CD8-positive, alpha-beta memory T cell (primary cell): ENCODE results near the gene TGM2. TPM values are rescaled to one million over a fixed set of nuclear protein-coding genes. Genes with fewer than 3 reads are reported as not detected.

Experiments
- CTCF ChIA-PET: fragments of 350-600 bp; sonication (Branson Sonifier 250); formaldehyde crosslinking; loops from one replicate; lab custom pipeline; 2021; ENCODE audit warnings: antibody characterized with exemption; lab: Charles Lee
- POLR2A ChIA-PET: fragments of 350-600 bp; sonication (Branson Sonifier 250); formaldehyde crosslinking; loops from one replicate; lab custom pipeline; 2021; ENCODE audit warnings: antibody characterized with exemption; lab: Charles Lee
- DNase-seq, 5 donors: peaks; one replicate each; pipeline versions ENCODE4 v3.0.0 to v3.0.0-alpha.2; 2020 to 2022; ENCODE audit warnings: mixed read lengths in 1 of 5
- H3K27ac ChIP-seq: one replicate; pipeline ENCODE4 v1.7.0; 2013; ENCODE audit warnings: low read depth, mild to moderate bottlenecking, low read length, moderate library complexity
- H3K27me3 ChIP-seq: 2 replicates; pipeline ENCODE4 v1.7.0; 2013; ENCODE audit warnings: low read length, mild to moderate bottlenecking; ENCODE audit not compliant: insufficient read depth, poor library complexity, severe bottlenecking
- H3K36me3 ChIP-seq: 2 replicates; pipeline ENCODE4 v1.7.0; 2013; ENCODE audit warnings: mild to moderate bottlenecking, low read length, moderate library complexity; ENCODE audit not compliant: insufficient read depth
- H3K4me1 ChIP-seq: 2 replicates; pipeline ENCODE4 v1.7.0; 2013; ENCODE audit warnings: mild to moderate bottlenecking, low read length, moderate library complexity; ENCODE audit not compliant: insufficient read depth
- H3K4me3 ChIP-seq: 2 replicates; pipeline ENCODE4 v1.7.0; 2013; ENCODE audit warnings: mild to moderate bottlenecking, low read length
- H3K9me3 ChIP-seq: 2 replicates; pipeline ENCODE4 v1.7.0; 2013; ENCODE audit warnings: mild to moderate bottlenecking, low read length
- H3K27ac Mint-ChIP-seq, 8 donors: one replicate each; pipeline ENCODE4 v1.8.0; 2020 to 2021; ENCODE audit warnings: mixed read lengths in 8 of 8, mild to moderate bottlenecking in 6 of 8, inconsistent platforms in 3 of 8, moderate library complexity in 3 of 8
- H3K27me3 Mint-ChIP-seq, 2 donors: one replicate each; pipeline ENCODE4 v1.8.0; 2020 to 2021; ENCODE audit warnings: mixed read lengths in 2 of 2, mild to moderate bottlenecking in 1 of 2, moderate library complexity in 1 of 2
- H3K36me3 Mint-ChIP-seq, 3 donors: one replicate each; pipeline ENCODE4 v1.8.0; 2020 to 2021; ENCODE audit warnings: mixed read lengths in 3 of 3, inconsistent platforms in 1 of 3, mild to moderate bottlenecking in 1 of 3
- H3K4me1 Mint-ChIP-seq, 3 donors: one replicate each; pipeline ENCODE4 v1.8.0; 2020 to 2021; ENCODE audit warnings: mixed read lengths in 3 of 3, inconsistent platforms in 1 of 3, mild to moderate bottlenecking in 1 of 3
- H3K4me3 Mint-ChIP-seq, 7 donors: one replicate each; pipeline ENCODE4 v1.8.0; 2020 to 2021; ENCODE audit warnings: mixed read lengths in 7 of 7, mild to moderate bottlenecking in 6 of 7, moderate library complexity in 4 of 7, inconsistent platforms in 2 of 7
- H3K9me3 Mint-ChIP-seq, 5 donors: one replicate each; pipeline ENCODE4 v1.8.0; 2020 to 2022; ENCODE audit warnings: mixed read lengths in 5 of 5, mild to moderate bottlenecking in 3 of 5, moderate library complexity in 2 of 5, inconsistent platforms in 1 of 5
- polyA plus RNA-seq: library from polyadenylated mRNA; unstranded; fragments of 300-500 nt; fragmentation: Illumina TruSeq; gene quantifications from one replicate; pipeline ENCODE4 v1.2.3, GENCODE V29; 2021
- total RNA-seq, 2 experiments: library from RNA; stranded (reverse); gene quantifications; one replicate each; pipeline ENCODE4 v1.2.3, GENCODE V29; 2021

The TGM2 gene
- total and polyA plus RNA-seq, 3 experiments from 2014 or later: not detected

- no peaks in the 10 kb centered on the region for H3K9me3 ChIP-seq
- ChIA-PET POLR2A (no interaction called here), CTCF (no interaction called here)
- Mint-ChIP-seq H3K9me3 (no peaks in the 10 kb centered on the region), H3K36me3 (no peaks in the 10 kb centered on the region), H3K27me3 (peaks cover 2 to 12% of the 10 kb centered on the region in 2 donors), H3K4me1 (peaks cover 12 to 14% (median 14%) of the 10 kb centered on the region in 3 donors), H3K27ac (no peak overlapping the region), H3K4me3 (no peak overlapping the region)
- no peaks in the 10 kb centered on the region for H3K27me3 ChIP-seq
- H3K4me1 ChIP-seq: no peaks in the 10 kb centered on the region
- no peaks in the 10 kb centered on the region for H3K36me3 ChIP-seq
- no peak overlapping the region for H3K27ac ChIP-seq
- no peak for DNase-seq
- H3K4me3 ChIP-seq: no peak overlapping the region
Measured at GRCh38 chr20:38153401-38153800, 11.7 kb downstream of the TGM2 start.

GRCh38 chr20:38152621-38153221 is 12.3 kb downstream of the TGM2 start:
- DNase-seq: no peak
- Mint-ChIP-seq H3K27ac (peak overlapping the region in 4 of 8 donors; percentile 51 to 66 (median 57)), H3K9me3 (no peaks in the 10 kb centered on the region), H3K27me3 (peaks cover 2 to 14% of the 10 kb centered on the region in 2 donors), H3K4me3 (peak overlapping the region in 5 of 7 donors; percentile 18 to 69 (median 45)), H3K36me3 (no peaks in the 10 kb centered on the region), H3K4me1 (peaks cover 12 to 14% (median 14%) of the 10 kb centered on the region in 3 donors)
- Histone ChIP-seq H3K4me1 (no peaks in the 10 kb centered on the region), H3K27me3 (no peaks in the 10 kb centered on the region), H3K36me3 (no peaks in the 10 kb centered on the region), H3K4me3 (no peak overlapping the region), H3K27ac (no peak overlapping the region), H3K9me3 (no peaks in the 10 kb centered on the region)
- POLR2A ChIA-PET: no interaction called here
- CTCF ChIA-PET: interaction anchor here (0.9 kb wide), 1 partner anchor 69 kb away, joined by 3 read pairs; no protein-coding TSS in a partner anchor

- Histone ChIP-seq H3K27ac (no peak overlapping the region), H3K36me3 (no peaks in the 10 kb centered on the region), H3K9me3 (no peaks in the 10 kb centered on the region), H3K4me1 (no peaks in the 10 kb centered on the region), H3K4me3 (no peak overlapping the region), H3K27me3 (no peaks in the 10 kb centered on the region)
- Mint-ChIP-seq H3K4me3 (peak overlapping the region in 5 of 7 donors; percentile 18 to 69 (median 45)), H3K9me3 (no peaks in the 10 kb centered on the region), H3K27me3 (peaks cover 2 to 16% of the 10 kb centered on the region in 2 donors), H3K27ac (peak overlapping the region in 3 of 8 donors; percentile 28 to 52 (median 51)), H3K36me3 (no peaks in the 10 kb centered on the region), H3K4me1 (peaks cover 12 to 14% (median 14%) of the 10 kb centered on the region in 3 donors)
- ChIA-PET POLR2A (no interaction called here), CTCF (interaction anchor here (0.9 kb wide), 1 partner anchor 70 kb away, joined by 3 read pairs; no protein-coding TSS in a partner anchor)
- no peak for DNase-seq
Measured at GRCh38 chr20:38152175-38152620, 12.9 kb downstream of the TGM2 start.

- Mint-ChIP-seq H3K27ac (peak overlapping the region in 3 of 8 donors; percentile 21 to 29 (median 27)), H3K27me3 (peaks cover 2 to 19% of the 10 kb centered on the region in 2 donors), H3K4me3 (no peak overlapping the region), H3K36me3 (no peaks in the 10 kb centered on the region), H3K9me3 (no peaks in the 10 kb centered on the region), H3K4me1 (peaks cover 12 to 14% (median 14%) of the 10 kb centered on the region in 3 donors)
- Histone ChIP-seq H3K4me1 (no peaks in the 10 kb centered on the region), H3K4me3 (no peak overlapping the region), H3K27ac (no peak overlapping the region), H3K9me3 (no peaks in the 10 kb centered on the region), H3K36me3 (no peaks in the 10 kb centered on the region), H3K27me3 (no peaks in the 10 kb centered on the region)
- ChIA-PET POLR2A (no interaction called here), CTCF (interaction anchor here (0.9 kb wide), 1 partner anchor 70 kb away, joined by 3 read pairs; no protein-coding TSS in a partner anchor)
- no peak for DNase-seq
Measured at GRCh38 chr20:38151455-38151854, 13.6 kb downstream of the TGM2 start.

GRCh38 chr20:38150335-38151170 is 14.5 kb downstream of the TGM2 start:
- Mint-ChIP-seq H3K36me3 (no peaks in the 10 kb centered on the region), H3K4me3 (no peak overlapping the region), H3K27ac (no peak overlapping the region), H3K4me1 (peaks cover 12 to 14% (median 14%) of the 10 kb centered on the region in 3 donors), H3K9me3 (no peaks in the 10 kb centered on the region), H3K27me3 (peaks cover 2 to 19% of the 10 kb centered on the region in 2 donors)
- H3K4me1 ChIP-seq: no peaks in the 10 kb centered on the region
- H3K36me3 ChIP-seq: no peaks in the 10 kb centered on the region
- ChIA-PET CTCF (no interaction called here), POLR2A (no interaction called here)
- H3K4me3 ChIP-seq: no peak overlapping the region
- H3K27ac ChIP-seq: no peak overlapping the region
- no peaks in the 10 kb centered on the region for H3K27me3 ChIP-seq
- DNase-seq: no peak
- H3K9me3 ChIP-seq: no peaks in the 10 kb centered on the region

- Histone ChIP-seq H3K9me3 (no peaks in the 10 kb centered on the region), H3K36me3 (no peaks in the 10 kb centered on the region), H3K4me3 (no peak overlapping the region), H3K27me3 (no peaks in the 10 kb centered on the region), H3K4me1 (no peaks in the 10 kb centered on the region), H3K27ac (no peak overlapping the region)
- ChIA-PET POLR2A (no interaction called here), CTCF (no interaction called here)
- no peak for DNase-seq
- Mint-ChIP-seq H3K4me3 (no peak overlapping the region), H3K9me3 (no peaks in the 10 kb centered on the region), H3K27me3 (peaks cover 2 to 23% of the 10 kb centered on the region in 2 donors), H3K36me3 (no peaks in the 10 kb centered on the region), H3K4me1 (peaks cover 12 to 14% (median 14%) of the 10 kb centered on the region in 3 donors), H3K27ac (no peak overlapping the region)
Measured at GRCh38 chr20:38148328-38149102, 16.6 kb downstream of the TGM2 start.

- H3K9me3 Mint-ChIP-seq: no peaks in the 10 kb centered on the region
- Histone ChIP-seq H3K4me1 (no peaks in the 10 kb centered on the region), H3K36me3 (no peaks in the 10 kb centered on the region), H3K4me3 (no peak overlapping the region), H3K9me3 (no peaks in the 10 kb centered on the region), H3K27ac (no peak overlapping the region), H3K27me3 (no peaks in the 10 kb centered on the region)
- ChIA-PET CTCF (interaction anchor here (0.6 kb wide), 1 partner anchor 14 kb away, joined by 3 read pairs; no protein-coding TSS in a partner anchor), POLR2A (no interaction called here)
- peaks cover 2 to 23% of the 10 kb centered on the region in 2 donors for H3K27me3 Mint-ChIP-seq
- H3K4me1 Mint-ChIP-seq: peaks cover 10 to 14% (median 14%) of the 10 kb centered on the region in 3 donors
- DNase-seq: no peak
- H3K27ac Mint-ChIP-seq: no peak overlapping the region
- H3K4me3 Mint-ChIP-seq: no peak overlapping the region
- no peaks in the 10 kb centered on the region for H3K36me3 Mint-ChIP-seq
Measured at GRCh38 chr20:38147751-38148150, 17.3 kb downstream of the TGM2 start.
